ENCODE results near the gene ADH6.
"Not testable (repeated sequence)": the region's sequence is repeated elsewhere in the genome, so short reads cannot be mapped to it uniquely, and the experiment has no call there.

The ADH6 gene

GRCh38 chr4:99189900-99190299 lies 29.1 kb downstream of the ADH6 start:
- DNase-seq = not testable (repeated sequence)

GRCh38 chr4:99186029-99186428 lies 33.0 kb downstream of the ADH6 start:
- DNase-seq = no peak

- DNase-seq = no peak
These were observed 33.5 kb downstream of the ADH6 start for GRCh38 chr4:99185581-99185980.

GRCh38 chr4:99180382-99181070 lies 38.5 kb downstream of the ADH6 start:
- DNase-seq = no peak

GRCh38 chr4:99179626-99180025 lies 39.4 kb downstream of the ADH6 start:
- no peak for DNase-seq

GRCh38 chr4:99179178-99179577 lies 39.9 kb downstream of the ADH6 start:
- DNase-seq = no peak

GRCh38 chr4:99166544-99166943 lies 52.5 kb downstream of the ADH6 start:
- DNase-seq = no peak

GRCh38 chr4:99165978-99166377 lies 53.1 kb downstream of the ADH6 start:
- no peak for DNase-seq

- DNase-seq = no peak
These were observed 57.5 kb downstream of the ADH6 start for GRCh38 chr4:99161373-99162099.

GRCh38 chr4:99159699-99160098 lies 59.3 kb downstream of the ADH6 start:
- no peak for DNase-seq

- DNase-seq = no peak
These were observed 61.5 kb downstream of the ADH6 start for GRCh38 chr4:99157478-99157935.

- no peak for DNase-seq
These were observed 62.1 kb downstream of the ADH6 start for GRCh38 chr4:99156992-99157391.

GRCh38 chr4:99154658-99155342 lies 64.2 kb downstream of the ADH6 start:
- no peak for DNase-seq
